RKO (cell line): ENCODE data around the gene PCP4.
A peak's percentile ranks its signal among the peaks of the same experiment; 100 is the strongest.

ENCODE experiments used
- DNase-seq: peaks from one replicate; pipeline ENCODE4 v3.0.0-alpha.2; 2016; ENCODE audit warnings: low spot score

The PCP4 gene

DNA sequence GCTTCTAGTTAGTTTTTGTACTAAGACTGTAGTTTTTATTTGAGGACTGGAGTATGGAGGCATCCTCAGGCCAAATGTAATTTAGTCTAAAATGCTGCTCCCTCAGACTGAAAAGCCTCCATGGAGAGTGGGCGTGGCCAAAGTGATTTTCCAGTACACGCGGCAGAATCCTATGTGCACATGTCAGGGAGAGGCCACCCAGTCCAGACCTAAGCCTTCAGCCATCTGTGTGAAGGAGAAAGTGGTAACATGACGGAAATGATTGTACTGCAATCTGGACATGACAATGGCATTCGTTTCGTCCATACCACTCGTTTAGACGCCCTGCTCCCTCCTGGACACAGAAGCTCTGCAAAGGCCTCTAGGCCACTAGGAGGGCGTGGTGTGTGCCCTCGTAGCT, 56.2 kb downstream of the PCP4 start:
- DNase-seq: no peak

GRCh38 chr21:39924577-39925308, 57.5 kb downstream of the PCP4 start:
- no peak for DNase-seq

DNA sequence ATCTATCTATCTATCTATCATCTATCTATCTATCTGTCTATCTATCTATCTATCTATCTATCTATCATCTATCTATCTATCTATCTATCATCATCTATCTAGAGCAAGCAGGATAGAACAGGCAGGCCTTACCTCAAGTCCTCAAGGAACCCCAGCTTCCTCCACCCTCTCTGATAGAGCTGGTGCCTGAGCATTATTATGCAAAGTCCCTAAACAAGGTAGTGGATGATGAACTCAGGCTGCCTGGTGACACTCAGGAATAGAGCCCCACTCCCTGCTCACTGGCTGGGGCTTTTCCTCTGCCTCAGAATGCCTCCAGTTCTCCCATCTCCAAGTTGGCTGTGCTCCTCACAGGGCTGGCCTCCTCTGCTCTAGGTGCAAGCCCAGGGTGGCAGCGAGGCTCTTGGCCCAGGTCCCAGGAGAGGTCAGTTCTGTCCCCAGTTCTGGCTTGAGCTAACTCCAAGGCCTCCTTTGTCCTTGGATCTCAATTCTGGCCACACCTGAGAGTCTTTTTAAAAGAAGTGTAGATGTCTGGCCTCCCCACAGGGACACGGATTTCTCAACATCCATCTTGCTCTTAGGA, 60.2 kb downstream of the PCP4 start:
- DNase-seq: no peak

- no peak for DNase-seq
Measured at GRCh38 chr21:39932335-39932734, 65.1 kb downstream of the PCP4 start.

- DNase-seq: no peak
Measured at GRCh38 chr21:39934895-39935294, 67.7 kb downstream of the PCP4 start.

GRCh38 chr21:39935716-39936115, 68.5 kb downstream of the PCP4 start:
- DNase-seq: no peak

DNA sequence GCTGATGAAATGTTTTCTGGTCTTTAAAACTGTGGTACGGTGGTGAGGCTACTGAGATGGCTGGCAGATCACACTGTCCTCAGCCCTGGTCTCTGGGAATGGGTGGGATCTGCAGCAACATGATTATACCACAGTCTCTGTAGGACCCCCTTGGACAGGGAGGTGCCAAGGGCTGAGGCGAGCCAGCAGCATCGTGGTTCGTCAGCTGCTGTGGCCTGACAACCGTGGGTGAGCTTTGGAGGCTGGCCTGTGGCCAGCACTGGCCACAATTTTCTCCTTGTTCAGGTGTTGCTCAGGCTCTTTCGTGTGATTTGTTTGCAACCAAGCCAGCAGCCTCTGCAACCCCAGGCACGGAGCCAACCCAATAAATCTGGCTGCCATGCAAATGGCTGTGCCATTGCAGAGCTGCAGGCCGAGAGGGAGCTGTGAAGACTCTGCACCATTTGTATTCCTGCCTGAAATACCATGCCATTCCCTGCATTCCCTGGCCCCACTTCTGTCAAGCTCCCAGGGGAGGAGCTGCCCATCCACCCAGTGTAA, 70.9 kb downstream of the PCP4 start:
- DNase-seq: no peak

DNA sequence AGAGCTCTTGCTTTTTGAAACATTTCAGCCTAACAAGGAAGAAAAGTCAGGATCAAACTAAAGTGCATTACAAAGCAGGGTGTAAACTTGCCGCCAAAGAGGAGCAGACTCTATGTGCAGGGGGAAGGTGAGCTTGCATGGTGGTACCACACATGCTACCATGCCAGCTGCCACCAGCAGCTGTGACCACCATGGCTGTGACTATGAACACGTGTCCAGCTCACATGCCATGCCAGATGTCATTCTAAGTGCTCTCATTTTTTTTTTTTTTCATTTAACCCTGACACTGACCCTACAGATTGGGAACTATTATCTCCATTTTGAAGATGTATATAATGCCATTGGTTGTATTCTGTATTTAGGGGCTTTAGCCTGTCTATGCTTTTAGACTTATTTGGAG, 79.0 kb downstream of the PCP4 start:
- no peak for DNase-seq

DNA sequence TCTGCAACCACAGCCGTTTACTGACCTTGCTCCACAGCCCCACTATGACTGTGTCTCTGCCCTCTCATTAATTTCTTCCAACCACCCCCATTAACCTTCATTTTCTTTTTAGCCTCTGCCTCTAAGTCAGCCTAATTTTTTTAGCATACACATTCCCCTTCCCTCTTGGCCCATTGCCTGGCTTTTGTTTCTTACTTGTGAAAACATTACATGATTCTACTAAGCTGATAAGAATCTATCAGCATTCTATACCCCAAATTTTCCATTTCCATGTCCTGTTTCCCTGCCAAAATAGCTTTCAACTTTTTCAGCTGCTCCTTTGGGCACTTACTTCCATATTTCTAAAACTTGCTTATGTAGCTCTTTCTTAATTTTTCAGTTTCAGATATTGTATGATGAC, 79.8 kb downstream of the PCP4 start:
- no peak for DNase-seq

DNA sequence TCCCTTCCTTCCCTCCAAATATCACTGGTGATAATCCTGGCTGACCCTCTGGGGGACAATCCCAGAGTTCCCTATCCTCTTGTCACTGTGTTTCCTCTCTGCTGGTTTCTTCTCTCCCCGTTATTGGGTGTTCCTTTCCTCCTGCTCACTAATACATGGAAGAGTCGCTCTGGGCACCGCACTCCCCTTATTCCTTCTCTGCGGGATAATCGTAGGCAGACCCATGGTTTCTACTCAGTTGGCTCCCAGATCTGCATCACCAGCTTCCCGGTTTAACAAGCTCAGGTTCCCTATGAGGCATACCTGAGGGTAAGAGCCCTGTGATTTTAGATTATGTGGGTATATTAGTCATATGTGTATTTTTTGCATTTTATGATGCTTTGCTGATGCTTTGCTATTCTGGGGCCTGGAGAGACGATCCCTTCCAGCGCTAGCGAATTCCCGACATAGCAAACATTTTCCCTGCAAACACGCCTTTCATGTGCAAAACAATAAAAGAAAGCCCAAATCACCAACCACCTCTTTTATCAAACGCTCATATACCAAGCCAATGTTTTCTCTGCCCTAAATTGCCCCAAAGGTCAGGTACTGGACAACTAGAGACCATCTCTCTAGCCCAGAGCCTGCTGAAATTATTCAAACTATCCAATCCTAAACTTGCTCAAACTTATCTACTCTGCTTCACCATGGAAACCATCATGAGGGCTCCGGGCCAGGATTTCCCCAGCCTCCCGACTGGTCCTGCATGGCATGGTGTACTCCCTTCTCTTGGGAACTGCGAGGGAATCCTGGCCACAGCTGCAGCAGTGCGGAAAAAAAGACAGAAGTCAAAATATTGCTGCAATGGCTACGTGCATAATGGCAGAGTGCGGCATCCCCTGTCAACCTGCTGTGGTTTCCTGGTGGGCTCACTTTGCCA, 84.2 kb downstream of the PCP4 start:
- no peak for DNase-seq

GRCh38 chr21:39952265-39952664, 85.0 kb downstream of the PCP4 start:
- no peak for DNase-seq

GRCh38 chr21:39954570-39954969, 87.3 kb downstream of the PCP4 start:
- no peak for DNase-seq

- DNase-seq: no peak
Measured at GRCh38 chr21:39955326-39955725, 88.1 kb downstream of the PCP4 start.

DNA sequence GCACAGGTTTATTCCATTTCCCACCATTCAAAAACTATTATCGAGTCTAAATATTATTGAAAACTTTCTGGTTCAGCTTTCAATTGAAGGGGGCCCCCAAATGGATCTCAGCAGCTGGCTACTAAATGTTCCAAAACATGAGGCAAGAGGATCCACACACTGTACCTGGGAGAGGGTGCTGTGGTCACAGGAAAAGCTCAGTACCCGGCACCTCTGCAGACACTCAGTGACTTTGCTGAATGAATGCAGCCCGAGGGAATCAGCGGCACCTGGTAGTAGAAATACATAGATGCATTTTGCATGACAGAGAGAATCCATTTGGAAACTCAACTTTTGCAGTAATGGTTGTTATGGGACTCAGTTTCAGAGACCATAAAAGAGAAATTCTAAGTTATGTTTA, 89.3 kb downstream of the PCP4 start:
- no peak for DNase-seq

DNA sequence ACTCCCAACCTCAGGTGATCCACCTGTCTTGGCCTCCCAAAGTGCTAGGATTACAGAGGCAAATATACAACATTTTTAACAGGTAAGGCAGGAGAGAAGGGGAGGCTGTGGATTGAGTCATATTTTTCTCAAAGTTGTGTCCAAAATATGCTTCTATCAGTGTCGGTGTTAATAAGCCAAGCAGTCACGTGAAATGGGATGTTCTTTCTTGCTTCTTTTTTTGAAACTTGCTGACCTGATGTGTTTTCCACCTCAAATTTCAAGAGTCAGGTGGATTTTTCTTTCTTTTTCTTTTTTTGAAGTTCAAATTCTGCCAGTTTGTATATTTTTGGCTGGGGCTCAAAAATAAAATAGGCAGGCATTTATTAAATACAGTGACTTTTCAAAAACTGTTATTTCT, 91.5 kb downstream of the PCP4 start:
- DNase-seq: no peak

DNA sequence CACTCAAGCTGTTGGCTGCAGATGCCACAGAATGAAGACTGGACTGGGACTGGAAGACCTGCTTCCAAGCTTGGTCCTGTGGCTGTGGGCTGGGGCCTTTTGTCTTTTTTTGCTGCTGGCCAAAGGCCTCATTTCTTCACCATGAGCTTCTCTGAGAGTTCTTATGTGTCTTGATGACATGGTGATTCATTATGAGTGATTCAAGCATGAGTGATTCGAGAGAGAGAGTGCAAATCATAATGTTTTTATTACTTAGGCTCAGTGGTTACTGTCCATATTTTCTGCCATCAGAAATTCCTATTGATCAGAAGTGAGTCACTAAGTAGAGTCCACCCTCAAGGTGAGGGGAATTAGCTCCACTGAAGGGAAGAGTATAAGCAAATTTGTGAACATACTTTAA, 94.0 kb downstream of the PCP4 start:
- peak; percentile 50 for DNase-seq

DNA sequence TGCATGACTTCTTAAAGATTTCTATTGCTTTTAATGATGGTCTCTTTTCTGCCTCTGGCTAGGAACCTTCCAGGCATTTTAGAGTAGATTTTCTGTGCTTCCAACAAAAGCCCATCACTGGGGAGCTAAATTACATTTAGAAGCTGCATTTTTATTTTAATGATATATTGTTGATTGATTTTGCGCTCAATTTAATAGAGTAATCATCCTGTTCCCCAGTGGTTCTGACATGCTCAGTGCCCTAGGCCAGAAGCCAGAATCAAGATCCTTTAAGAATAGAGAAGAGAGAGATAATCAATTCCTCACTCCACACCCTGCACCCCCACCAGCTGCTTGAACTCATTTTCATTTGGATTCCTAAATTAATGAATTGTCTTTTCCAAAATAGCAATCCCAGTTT, 97.8 kb downstream of the PCP4 start:
- DNase-seq: no peak

DNA sequence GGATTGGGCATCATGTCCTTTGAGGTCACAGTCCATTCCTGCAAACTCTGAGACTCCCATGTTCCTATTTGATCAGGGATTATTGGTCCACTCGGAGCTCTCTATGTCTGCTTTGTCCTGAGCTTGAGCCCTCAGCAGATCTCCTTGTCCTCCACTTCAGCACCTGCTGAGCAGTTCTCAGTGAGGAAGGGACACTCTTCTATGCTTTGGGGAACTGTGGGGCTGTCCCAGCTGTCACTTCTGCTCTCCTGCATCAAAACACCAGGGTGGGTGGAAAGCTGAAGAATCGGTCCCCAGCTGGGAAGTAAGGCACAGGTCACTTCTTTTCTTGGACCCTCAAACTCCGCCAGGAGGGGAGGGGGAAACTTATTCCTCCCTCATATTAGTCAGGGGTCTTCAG, 99.5 kb downstream of the PCP4 start:
- no peak for DNase-seq

DNA sequence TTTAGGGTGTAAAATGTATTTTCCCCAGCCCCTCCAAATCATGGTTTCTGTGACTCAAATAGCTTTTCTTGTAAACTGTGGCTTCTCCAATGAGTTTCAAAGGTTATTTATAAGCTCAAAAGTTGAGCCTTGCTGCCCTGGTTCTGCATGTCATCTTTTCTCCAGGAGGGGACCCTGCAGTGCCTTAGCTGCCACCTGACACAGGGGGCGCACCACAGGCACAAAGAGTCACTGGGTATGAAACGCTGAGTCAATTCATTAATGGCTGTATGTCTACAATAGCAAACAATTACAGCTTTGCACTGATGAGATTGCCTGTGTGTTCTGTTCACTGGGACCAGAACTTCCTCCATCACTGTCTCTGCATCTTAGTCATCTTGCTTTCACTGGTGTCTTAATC, 100.8 kb downstream of the PCP4 start:
- no peak for DNase-seq

- no peak for DNase-seq
Measured at GRCh38 chr21:39969691-39970364, 102.6 kb downstream of the PCP4 start.

- DNase-seq: no peak
Measured at GRCh38 chr21:39971956-39972355, 104.7 kb downstream of the PCP4 start.

GRCh38 chr21:39972471-39972870, 105.2 kb downstream of the PCP4 start:
- no peak for DNase-seq
